ENCODE measurements around the gene NAALADL2. TPM values are rescaled to one million over a fixed set of nuclear protein-coding genes. Genes with fewer than 3 reads are reported as not detected.

Gene NAALADL2
- total RNA-seq, 2 experiments from 2014 or later: 0.30 to 1.2 TPM

- ChIA-PET POLR2A (no interaction called here), CTCF (no interaction called here)
- DNase-seq: no peak
- intact Hi-C loops (cut with DNase I, micrococcal nuclease): no loop called here
- no peak overlapping the region for H3K27ac Mint-ChIP-seq
- Histone ChIP-seq H3K9me3 (ENCODE audit: control insufficient read depth in 1 of 2, insufficient read depth in 1 of 2, low read length in 2 of 2) (no peaks in the 10 kb centered on the region), H3K36me3 (ENCODE audit: insufficient read depth, low read length) (no peaks in the 10 kb centered on the region), H3K27me3 (ENCODE audit: control insufficient read depth in 1 of 2, insufficient read depth in 2 of 2, low read length in 2 of 2) (no peaks in the 10 kb centered on the region), H3K4me3 (ENCODE audit: low read length) (no peak overlapping the region), H3K4me1 (ENCODE audit: insufficient read depth, low read length) (no peaks in the 10 kb centered on the region), H3K27ac (ENCODE audit: low read depth in 1 of 2, low read length in 2 of 2) (no peak overlapping the region)
- no peaks in the 10 kb centered on the region for H3K4me1 Mint-ChIP-seq (ENCODE audit: low read depth)
- no peaks in the 10 kb centered on the region for H3K36me3 Mint-ChIP-seq (ENCODE audit: low read depth)
- no peak for ATAC-seq (ENCODE audit: poor library complexity)
- TF ChIP-seq, protein P1, sequence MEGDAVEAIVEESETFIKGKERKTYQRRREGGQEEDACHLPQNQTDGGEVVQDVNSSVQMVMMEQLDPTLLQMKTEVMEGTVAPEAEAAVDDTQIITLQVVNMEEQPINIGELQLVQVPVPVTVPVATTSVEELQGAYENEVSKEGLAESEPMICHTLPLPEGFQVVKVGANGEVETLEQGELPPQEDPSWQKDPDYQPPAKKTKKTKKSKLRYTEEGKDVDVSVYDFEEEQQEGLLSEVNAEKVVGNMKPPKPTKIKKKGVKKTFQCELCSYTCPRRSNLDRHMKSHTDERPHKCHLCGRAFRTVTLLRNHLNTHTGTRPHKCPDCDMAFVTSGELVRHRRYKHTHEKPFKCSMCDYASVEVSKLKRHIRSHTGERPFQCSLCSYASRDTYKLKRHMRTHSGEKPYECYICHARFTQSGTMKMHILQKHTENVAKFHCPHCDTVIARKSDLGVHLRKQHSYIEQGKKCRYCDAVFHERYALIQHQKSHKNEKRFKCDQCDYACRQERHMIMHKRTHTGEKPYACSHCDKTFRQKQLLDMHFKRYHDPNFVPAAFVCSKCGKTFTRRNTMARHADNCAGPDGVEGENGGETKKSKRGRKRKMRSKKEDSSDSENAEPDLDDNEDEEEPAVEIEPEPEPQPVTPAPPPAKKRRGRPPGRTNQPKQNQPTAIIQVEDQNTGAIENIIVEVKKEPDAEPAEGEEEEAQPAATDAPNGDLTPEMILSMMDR (IDR thresholded peaks at IDR 0.05): no peak
- peaks cover 2% of the 10 kb centered on the region for H3K9me3 Mint-ChIP-seq
- no peak overlapping the region for H3K4me3 Mint-ChIP-seq
- H3K27me3 Mint-ChIP-seq: no peaks in the 10 kb centered on the region
Observed at GRCh38 chr3:175118382-175118941, 259.3 kb downstream of the NAALADL2 start.

GRCh38 chr3:175121225-175121624 lies 262.1 kb downstream of the NAALADL2 start:
- Mint-ChIP-seq H3K4me3 (no peak overlapping the region), H3K4me1 (ENCODE audit: low read depth) (no peaks in the 10 kb centered on the region), H3K9me3 (no peaks in the 10 kb centered on the region), H3K27me3 (no peaks in the 10 kb centered on the region), H3K36me3 (ENCODE audit: low read depth) (no peaks in the 10 kb centered on the region), H3K27ac (no peak overlapping the region)
- no peak overlapping the region for H3K27ac ChIP-seq (ENCODE audit: low read depth in 1 of 2, low read length in 2 of 2)
- DNase-seq: no peak
- no peaks in the 10 kb centered on the region for H3K4me1 ChIP-seq (ENCODE audit: insufficient read depth, low read length)
- H3K27me3 ChIP-seq (ENCODE audit: control insufficient read depth in 1 of 2, insufficient read depth in 2 of 2, low read length in 2 of 2): no peaks in the 10 kb centered on the region
- POLR2A ChIA-PET: no interaction called here
- H3K36me3 ChIP-seq (ENCODE audit: insufficient read depth, low read length): no peaks in the 10 kb centered on the region
- H3K4me3 ChIP-seq (ENCODE audit: low read length): no peak overlapping the region
- CTCF ChIA-PET: no interaction called here
- intact Hi-C loops (cut with DNase I, micrococcal nuclease): no loop called here
- H3K9me3 ChIP-seq (ENCODE audit: control insufficient read depth in 1 of 2, insufficient read depth in 1 of 2, low read length in 2 of 2): no peaks in the 10 kb centered on the region
- TF ChIP-seq, protein P1 (IDR thresholded peaks at IDR 0.05): no peak
- ATAC-seq (ENCODE audit: poor library complexity): no peak

DNA sequence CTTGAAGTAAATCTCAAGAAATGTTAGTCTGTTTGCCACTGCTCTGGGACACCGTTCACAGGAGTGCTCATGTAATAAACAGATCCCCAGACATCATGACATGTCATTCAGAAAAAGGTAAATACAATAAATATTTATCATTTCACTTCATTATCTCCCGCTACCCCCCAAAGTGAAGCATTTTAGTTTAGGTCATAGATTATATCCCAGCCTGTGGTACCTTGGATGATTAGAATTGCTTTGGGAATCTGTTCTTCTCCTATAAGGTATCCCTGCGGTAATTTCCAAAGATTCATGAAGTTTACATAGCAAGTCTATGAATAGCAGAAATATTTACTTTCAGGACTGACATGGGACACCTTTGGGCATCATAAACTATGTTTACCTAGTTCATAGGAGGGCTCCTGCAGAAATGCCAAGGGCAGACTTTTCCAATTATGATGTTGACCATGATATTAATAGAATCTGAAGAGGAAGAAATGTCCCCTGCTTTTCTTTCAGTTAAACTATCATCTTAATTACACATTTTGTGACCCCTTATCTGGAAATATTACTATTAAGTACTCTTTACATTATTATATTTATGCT lies 268.0 kb downstream of the NAALADL2 start:
- no peak overlapping the region for H3K4me3 Mint-ChIP-seq
- ATAC-seq (ENCODE audit: poor library complexity) (no peak), DNase-seq (no peak)
- H3K4me1 ChIP-seq (ENCODE audit: insufficient read depth, low read length): no peaks in the 10 kb centered on the region
- ChIA-PET CTCF (no interaction called here), POLR2A (no interaction called here)
- H3K27me3 ChIP-seq (ENCODE audit: control insufficient read depth in 1 of 2, insufficient read depth in 2 of 2, low read length in 2 of 2): no peaks in the 10 kb centered on the region
- no peaks in the 10 kb centered on the region for H3K4me1 Mint-ChIP-seq (ENCODE audit: low read depth)
- H3K27me3 Mint-ChIP-seq: no peaks in the 10 kb centered on the region
- no peak overlapping the region for H3K27ac ChIP-seq (ENCODE audit: low read depth in 1 of 2, low read length in 2 of 2)
- H3K4me3 ChIP-seq (ENCODE audit: low read length): no peak overlapping the region
- intact Hi-C loops (cut with DNase I, micrococcal nuclease): no loop called here
- H3K36me3 Mint-ChIP-seq (ENCODE audit: low read depth): no peaks in the 10 kb centered on the region
- no peaks in the 10 kb centered on the region for H3K36me3 ChIP-seq (ENCODE audit: insufficient read depth, low read length)
- TF ChIP-seq, protein P1 (IDR thresholded peaks at IDR 0.05): no peak
- H3K9me3 Mint-ChIP-seq: peaks cover 2% of the 10 kb centered on the region
- no peak overlapping the region for H3K27ac Mint-ChIP-seq
- no peaks in the 10 kb centered on the region for H3K9me3 ChIP-seq (ENCODE audit: control insufficient read depth in 1 of 2, insufficient read depth in 1 of 2, low read length in 2 of 2)

All from CD4-positive, alpha-beta T cell (primary cell).